ENCODE measurements around the gene BST2.

BST2 gene

GRCh38 chr19:17419154-17419620 is 13.8 kb upstream of the BST2 start:
- DNase-seq: no peak

GRCh38 chr19:17418710-17419109 is 13.3 kb upstream of the BST2 start:
- no peak for DNase-seq

DNA sequence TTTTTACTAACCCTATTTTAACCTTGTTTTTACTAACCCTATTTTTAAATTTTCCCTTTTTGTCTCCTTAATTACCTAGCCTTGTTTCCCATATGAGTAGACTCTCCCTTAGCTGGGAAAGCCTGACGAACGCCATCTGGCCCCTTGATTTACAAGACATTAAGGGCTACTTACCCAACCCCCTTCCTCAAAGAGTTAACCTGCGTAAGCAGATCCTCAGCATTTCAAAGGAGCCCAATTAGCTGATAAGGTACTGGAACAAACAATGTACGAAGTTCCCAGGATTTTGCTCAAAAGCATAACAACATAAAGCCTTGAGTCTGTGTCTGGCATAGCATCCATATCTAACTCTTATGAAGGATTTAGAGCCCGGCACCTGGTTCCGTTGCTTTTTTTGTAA is 9.7 kb upstream of the BST2 start:
- DNase-seq: no peak

- DNase-seq: no peak
These were observed 8.7 kb upstream of the BST2 start for GRCh38 chr19:17414097-17414496.

GRCh38 chr19:17411801-17412200 is 6.4 kb upstream of the BST2 start:
- DNase-seq: no peak

DNA sequence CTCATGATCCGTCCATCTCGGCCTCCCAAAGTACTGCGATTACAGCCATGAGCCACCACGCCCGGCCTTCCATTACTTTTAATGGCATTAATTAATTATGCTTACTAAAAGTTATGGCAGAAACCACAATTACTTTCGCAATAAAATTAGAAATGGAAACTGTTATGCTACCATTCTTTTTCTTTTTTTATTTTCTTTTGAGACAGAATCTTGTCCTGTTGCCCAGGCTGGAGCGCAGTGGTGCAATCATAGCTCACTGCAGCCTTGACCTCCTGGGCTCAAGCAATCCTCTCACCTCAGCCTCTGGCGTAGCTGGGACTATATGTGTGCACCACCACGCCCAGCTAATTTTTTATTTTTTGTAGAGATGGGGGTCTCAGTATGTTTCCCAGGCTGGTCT is 4.6 kb upstream of the BST2 start:
- no peak for DNase-seq

- no peak for DNase-seq
These were observed 1.4 kb upstream of the BST2 start for GRCh38 chr19:17406887-17407196.

- DNase-seq: no peak
These were observed 836 bp upstream of the BST2 start for GRCh38 chr19:17406046-17406886.

GRCh38 chr19:17404621-17405249 is 695 bp downstream of the BST2 start:
- no peak for DNase-seq

GRCh38 chr19:17404015-17404414 is 1.4 kb downstream of the BST2 start:
- no peak for DNase-seq

GRCh38 chr19:17402982-17403855 is 2.2 kb downstream of the BST2 start:
- DNase-seq: peak in 3 of 4 experiments; percentile 20 to 46 (median 22)

- DNase-seq: no peak
These were observed 3.8 kb downstream of the BST2 start for GRCh38 chr19:17401628-17402027.

DNA sequence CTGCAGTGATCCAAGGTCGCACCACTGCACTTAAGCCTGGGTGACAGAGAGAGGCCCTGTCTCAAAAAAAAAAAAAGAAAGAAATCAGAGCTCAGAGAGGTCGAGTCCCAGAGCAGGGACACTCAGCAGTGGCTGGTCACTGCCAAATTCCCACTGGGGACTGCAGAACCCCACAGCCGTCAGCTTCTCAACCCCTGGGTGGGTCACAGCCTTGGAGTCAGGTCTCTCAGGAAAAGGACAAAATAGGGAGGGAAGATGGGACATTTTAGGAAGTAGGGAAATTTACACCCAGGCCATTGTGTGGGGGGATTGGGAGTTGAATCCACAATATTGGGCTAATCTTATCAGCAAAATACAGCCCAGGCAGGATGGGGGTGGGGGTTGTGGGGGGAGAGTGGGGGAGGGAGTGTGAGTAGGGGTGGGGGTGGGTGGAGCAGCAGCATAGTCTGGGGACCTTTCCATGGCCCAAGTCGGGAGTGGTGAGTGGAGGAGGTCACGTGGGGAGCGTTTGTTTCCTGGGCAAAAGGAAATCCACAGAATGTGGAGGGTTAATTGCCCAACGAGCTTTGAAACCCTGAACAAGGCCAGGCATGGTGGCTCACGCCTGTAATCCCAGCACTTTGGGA is 6.4 kb downstream of the BST2 start:
- no peak for DNase-seq

GRCh38 chr19:17394891-17395415 is 10.5 kb downstream of the BST2 start:
- peak in 3 of 4 experiments; percentile 29 to 49 (median 31) for DNase-seq

DNA sequence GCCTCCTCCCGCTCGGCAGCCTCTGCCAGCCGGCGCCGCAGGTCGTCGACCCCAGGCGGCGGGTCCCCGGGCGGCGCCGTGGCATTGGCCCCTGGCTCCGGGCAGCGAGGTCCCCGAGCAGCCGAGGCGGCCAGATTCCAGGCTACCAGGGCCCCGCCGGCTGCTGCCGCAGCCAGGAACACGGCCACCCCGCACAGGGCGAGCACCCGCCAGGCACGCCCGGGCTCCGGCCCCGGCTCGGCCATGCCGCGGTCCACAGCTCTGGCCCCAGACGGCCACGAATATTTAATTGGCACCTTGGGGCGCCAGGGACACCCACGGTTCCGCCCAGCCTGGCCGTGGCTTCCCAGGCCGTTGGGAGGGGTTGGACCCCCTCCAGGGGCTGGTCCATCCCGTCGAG is 11.5 kb downstream of the BST2 start, which contains the start of gene CCDC194:
TSS of gene CCDC194 (minus strand) at position 283 of the 400 bp plus-strand sequence. CDS start at position 245, 38 bp downstream.
- no peak for DNase-seq

GRCh38 chr19:17393002-17393401 is 12.4 kb downstream of the BST2 start:
- DNase-seq: no peak

DNA sequence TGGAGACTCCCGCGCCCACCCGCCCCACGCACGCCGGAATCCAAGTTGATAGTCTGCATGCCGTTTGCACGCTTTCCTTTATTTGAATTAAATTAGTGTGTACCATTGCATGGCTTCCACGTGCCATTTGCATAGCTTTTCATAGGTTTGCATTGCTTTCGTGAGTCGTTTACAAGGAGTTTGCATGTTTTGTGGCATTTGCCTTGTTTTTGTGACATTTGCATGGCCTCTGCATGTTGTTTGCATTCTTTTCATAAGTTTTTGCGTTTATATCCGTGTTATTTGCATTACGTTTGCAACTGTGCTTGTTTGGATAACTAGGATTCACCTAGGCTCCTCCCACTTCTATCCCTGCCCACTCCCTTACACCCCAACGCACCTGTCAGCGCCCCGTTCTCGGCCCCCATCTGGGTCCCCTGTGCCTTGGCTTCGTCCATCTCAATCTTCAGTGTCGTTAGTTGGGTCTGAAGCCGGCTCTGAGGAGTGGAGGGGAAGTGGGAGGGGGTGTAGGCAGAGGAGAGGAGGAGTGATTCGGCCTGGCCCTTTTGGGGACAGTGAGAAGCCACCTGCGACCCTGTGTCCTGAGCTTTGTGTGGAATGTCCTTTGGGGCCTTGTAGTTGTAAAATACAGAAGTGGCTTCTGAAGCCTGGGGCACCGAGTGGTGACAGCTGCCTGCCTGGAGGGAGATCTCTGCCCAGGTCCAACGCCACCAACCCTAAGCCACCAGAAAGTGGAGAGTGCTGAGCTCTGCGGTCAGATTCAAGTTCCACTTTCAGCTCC is 13.9 kb downstream of the BST2 start:
- no peak for DNase-seq

GRCh38 chr19:17390665-17391370 is 14.6 kb downstream of the BST2 start:
- DNase-seq: peak; percentile 67 to 89 (median 78)

GRCh38 chr19:17389957-17390664 is 15.3 kb downstream of the BST2 start:
- DNase-seq: peak in 1 of 4 experiments; percentile 18

DNA sequence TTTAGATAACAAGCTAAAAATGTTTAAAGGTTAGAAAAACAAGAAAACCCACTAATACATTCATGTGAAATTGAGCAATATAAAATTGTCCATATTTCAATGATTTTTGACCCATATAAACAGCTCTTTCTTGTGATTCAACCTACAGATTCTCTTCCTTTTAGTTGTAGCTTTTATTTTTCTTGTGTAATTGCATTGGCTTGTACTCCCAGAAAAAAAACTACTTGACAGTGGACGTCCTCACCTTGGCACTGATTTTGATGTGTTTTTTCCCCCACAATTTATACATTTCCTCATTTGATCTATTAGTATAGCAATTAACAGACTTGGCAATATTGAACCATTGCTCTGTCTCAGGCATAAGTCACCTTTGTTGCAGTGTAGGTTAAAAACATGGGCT is 16.1 kb downstream of the BST2 start:
- no peak for DNase-seq

All from activated naive CD4-positive, alpha-beta T cell (primary cell).